ENCODE data around the gene TEPSIN.

The TEPSIN gene

DNA sequence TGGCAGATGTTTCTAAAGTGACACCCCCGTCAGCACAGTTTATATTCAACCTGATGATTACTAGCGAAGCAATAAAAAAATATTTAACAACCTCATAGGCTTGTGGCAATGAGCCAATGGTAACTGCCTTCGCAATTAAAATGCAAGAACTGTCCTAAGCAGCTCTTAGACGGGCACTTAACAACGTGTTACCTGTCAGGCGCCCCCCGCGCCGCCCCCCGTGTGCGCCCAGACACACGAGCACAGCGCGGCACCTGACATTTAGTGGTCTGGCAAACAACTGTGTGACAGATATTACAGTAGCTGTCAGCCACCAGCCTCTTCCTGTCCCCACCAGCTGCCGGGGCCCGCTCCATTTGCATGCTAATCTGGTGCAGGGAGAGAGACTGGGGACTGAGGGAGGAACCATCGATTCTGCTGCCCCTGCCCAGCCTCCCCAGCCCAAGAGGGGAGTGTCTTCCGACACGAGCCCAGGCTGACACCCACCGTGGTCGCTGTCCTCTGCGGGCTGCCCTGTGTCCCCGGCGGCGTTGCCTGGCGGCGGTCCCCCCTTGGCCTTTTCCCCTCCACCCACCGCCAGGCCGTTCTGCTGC is 12.9 kb upstream of the TEPSIN start:
- TF ChIP-seq, protein P1, sequence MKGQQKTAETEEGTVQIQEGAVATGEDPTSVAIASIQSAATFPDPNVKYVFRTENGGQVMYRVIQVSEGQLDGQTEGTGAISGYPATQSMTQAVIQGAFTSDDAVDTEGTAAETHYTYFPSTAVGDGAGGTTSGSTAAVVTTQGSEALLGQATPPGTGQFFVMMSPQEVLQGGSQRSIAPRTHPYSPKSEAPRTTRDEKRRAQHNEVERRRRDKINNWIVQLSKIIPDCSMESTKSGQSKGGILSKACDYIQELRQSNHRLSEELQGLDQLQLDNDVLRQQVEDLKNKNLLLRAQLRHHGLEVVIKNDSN (IDR thresholded peaks at IDR 0.05), result no peak
- TF ChIP-seq TEAD4 (IDR thresholded peaks at IDR 0.05) (no peak), TAF1 (IDR thresholded peaks at IDR 0.05; ENCODE audit: low read depth) (no peak), FOXM1 (IDR thresholded peaks at IDR 0.05; ENCODE audit: borderline replicate concordance, low read depth) (no peak), YY1 (IDR thresholded peaks at IDR 0.05; ENCODE audit: low read depth) (no peak), TCF12 (IDR thresholded peaks at IDR 0.05; ENCODE audit: low read depth) (no peak), RAD21 (IDR thresholded peaks at IDR 0.05; ENCODE audit: low read depth) (no peak), CEBPB (IDR thresholded peaks at IDR 0.05) (no peak), CREB1 (IDR thresholded peaks at IDR 0.05; ENCODE audit: low read depth) (no peak), EGR1 (IDR thresholded peaks at IDR 0.05) (no peak), ZBTB7A (IDR thresholded peaks at IDR 0.05; ENCODE audit: low read depth) (no peak), NFIC (IDR thresholded peaks at IDR 0.05) (no peak), EP300 (IDR thresholded peaks at IDR 0.05; ENCODE audit: borderline replicate concordance) (no peak)
- TF ChIP-seq, protein P2, sequence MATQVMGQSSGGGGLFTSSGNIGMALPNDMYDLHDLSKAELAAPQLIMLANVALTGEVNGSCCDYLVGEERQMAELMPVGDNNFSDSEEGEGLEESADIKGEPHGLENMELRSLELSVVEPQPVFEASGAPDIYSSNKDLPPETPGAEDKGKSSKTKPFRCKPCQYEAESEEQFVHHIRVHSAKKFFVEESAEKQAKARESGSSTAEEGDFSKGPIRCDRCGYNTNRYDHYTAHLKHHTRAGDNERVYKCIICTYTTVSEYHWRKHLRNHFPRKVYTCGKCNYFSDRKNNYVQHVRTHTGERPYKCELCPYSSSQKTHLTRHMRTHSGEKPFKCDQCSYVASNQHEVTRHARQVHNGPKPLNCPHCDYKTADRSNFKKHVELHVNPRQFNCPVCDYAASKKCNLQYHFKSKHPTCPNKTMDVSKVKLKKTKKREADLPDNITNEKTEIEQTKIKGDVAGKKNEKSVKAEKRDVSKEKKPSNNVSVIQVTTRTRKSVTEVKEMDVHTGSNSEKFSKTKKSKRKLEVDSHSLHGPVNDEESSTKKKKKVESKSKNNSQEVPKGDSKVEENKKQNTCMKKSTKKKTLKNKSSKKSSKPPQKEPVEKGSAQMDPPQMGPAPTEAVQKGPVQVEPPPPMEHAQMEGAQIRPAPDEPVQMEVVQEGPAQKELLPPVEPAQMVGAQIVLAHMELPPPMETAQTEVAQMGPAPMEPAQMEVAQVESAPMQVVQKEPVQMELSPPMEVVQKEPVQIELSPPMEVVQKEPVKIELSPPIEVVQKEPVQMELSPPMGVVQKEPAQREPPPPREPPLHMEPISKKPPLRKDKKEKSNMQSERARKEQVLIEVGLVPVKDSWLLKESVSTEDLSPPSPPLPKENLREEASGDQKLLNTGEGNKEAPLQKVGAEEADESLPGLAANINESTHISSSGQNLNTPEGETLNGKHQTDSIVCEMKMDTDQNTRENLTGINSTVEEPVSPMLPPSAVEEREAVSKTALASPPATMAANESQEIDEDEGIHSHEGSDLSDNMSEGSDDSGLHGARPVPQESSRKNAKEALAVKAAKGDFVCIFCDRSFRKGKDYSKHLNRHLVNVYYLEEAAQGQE (IDR thresholded peaks at IDR 0.05; ENCODE audit: low read depth), result no peak
- TF ChIP-seq, protein P3, sequence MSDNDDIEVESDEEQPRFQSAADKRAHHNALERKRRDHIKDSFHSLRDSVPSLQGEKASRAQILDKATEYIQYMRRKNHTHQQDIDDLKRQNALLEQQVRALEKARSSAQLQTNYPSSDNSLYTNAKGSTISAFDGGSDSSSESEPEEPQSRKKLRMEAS (IDR thresholded peaks at IDR 0.05), result no peak

DNA sequence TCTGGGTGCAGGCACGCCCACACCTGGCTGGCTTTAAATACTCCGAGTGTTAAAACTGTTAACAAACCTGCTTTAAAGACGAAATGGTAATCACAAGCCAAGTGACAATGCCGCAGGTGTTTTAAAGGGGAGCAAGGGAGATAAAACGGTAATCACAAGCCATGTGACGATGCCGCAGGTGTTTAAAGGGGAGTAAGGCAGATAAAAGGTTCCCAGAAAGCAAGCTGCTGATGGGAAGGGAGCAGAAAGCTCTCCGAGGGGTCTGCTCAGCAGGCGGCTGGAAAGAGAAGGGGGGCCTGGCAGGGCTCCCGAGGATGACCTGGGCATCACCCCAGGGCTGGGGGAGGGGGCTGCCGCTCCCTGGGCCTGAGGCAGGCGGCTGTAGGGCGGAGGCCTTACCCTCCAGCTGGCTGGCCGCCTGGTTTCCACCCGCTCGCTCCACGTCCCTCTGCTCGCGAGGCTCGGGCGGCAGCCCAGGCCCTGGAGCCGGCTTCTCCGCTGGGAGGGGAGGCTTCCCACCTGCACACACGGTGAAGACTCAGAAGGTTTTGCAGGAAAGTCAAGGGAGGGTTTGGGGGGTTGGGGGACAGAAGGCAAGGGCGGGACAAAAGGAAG is 12.3 kb upstream of the TEPSIN start:
- no peak for TF ChIP-seq FOXM1 (IDR thresholded peaks at IDR 0.05; ENCODE audit: borderline replicate concordance, low read depth)

DNA sequence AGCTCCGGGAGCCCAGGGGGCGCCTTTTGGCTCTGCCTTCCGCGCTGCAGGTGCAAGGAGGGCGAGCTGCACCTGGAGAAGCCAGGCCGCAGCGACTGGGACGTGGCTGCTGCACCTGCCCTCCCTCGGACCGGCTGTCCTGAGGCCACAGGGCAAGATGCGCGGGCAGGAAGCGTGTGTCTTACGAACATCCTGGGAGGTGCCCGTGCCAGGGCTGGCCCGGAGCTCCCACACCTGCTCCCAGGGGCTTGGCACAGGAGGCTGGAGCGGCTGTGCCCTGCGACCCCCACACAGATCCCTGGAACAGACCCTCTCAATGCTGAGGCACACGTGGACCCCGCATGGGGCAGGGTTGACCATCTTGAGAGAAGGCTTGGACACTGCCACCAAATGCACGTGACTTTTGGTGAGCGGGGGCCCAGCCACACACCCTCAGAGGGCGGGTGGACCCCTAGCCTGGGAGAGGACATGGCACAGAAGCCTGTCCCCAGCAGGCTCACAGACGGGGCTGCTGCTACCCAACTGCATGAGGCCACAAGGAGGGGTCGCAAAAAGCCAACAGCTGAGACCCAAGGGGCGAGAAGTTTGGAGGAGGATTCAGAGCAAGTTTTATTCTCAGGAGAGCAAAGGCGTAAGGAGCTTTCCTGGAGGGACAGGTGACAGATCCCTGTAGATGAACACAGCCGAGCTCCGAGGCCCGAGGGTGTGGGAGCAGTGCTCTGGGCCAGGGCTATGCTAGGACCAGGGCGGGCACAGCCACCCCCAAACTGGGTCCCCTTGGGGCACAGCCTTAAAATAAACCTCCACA is 11.6 kb upstream of the TEPSIN start:
- TF ChIP-seq TCF12 (IDR thresholded peaks at IDR 0.05; ENCODE audit: low read depth), result no peak
- TF ChIP-seq, protein P2 (IDR thresholded peaks at IDR 0.05; ENCODE audit: low read depth), result no peak
- no peak for TF ChIP-seq EP300 (IDR thresholded peaks at IDR 0.05; ENCODE audit: borderline replicate concordance)
- TF ChIP-seq, protein P3 (IDR thresholded peaks at IDR 0.05), result no peak
- TF ChIP-seq RAD21 (IDR thresholded peaks at IDR 0.05; ENCODE audit: low read depth), result no peak
- TF ChIP-seq CREB1 (IDR thresholded peaks at IDR 0.05; ENCODE audit: low read depth), result no peak
- TF ChIP-seq TAF1 (IDR thresholded peaks at IDR 0.05; ENCODE audit: low read depth), result no peak
- TF ChIP-seq, protein P1 (IDR thresholded peaks at IDR 0.05), result no peak
- no peak for TF ChIP-seq TEAD4 (IDR thresholded peaks at IDR 0.05)
- no peak for TF ChIP-seq YY1 (IDR thresholded peaks at IDR 0.05; ENCODE audit: low read depth)
- TF ChIP-seq NFIC (IDR thresholded peaks at IDR 0.05), result no peak
- TF ChIP-seq ZBTB7A (IDR thresholded peaks at IDR 0.05; ENCODE audit: low read depth), result no peak
- TF ChIP-seq CEBPB (IDR thresholded peaks at IDR 0.05), result no peak
- no peak for TF ChIP-seq FOXM1 (IDR thresholded peaks at IDR 0.05; ENCODE audit: borderline replicate concordance, low read depth)
- no peak for TF ChIP-seq EGR1 (IDR thresholded peaks at IDR 0.05)

DNA sequence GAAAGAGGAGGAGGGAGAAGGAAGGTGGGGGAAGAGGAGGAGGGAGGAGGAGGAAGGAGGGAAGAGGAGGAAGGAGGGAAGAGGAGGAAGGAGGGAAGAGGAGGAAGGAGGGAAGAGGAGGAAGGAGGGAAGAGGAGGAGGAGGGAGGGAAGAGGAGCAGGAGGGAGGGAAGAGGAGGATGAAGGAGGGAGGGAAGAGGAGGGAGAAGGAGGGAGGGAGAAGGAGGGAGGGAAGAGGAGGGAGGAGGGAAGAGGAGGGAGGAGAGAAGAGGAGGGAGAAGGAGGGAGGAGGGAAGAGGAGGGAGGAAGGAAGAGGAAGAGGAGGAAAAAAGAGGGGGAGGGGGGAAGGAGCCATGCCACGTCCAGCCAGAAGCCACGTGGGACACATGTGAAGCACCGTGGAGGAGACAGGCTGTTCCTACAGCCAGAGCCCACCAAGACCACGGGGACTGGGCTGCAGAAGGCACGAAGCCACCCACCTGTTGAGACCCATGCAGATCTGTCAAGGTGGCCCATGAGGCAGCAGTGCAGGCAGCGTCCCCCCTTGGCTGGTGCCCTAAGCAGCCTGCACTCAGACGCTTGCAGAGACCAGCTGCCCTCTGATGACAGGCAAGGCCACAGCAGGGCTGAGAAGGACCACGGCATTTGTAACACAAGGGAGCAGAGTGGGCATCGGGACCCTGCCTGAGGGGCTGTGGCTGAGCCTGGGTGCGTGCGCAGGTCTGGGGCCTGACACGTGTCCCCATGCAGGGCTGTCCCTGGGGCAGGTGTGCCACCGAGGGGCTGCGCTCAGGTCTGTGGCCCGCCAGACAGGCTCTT is 10.6 kb upstream of the TEPSIN start:
- TF ChIP-seq EGR1 (IDR thresholded peaks at IDR 0.05), result no peak
- TF ChIP-seq, protein P3 (IDR thresholded peaks at IDR 0.05), result no peak
- TF ChIP-seq RAD21 (IDR thresholded peaks at IDR 0.05; ENCODE audit: low read depth), result no peak
- TF ChIP-seq, protein P1 (IDR thresholded peaks at IDR 0.05), result no peak
- no peak for TF ChIP-seq CEBPB (IDR thresholded peaks at IDR 0.05)
- TF ChIP-seq CREB1 (IDR thresholded peaks at IDR 0.05; ENCODE audit: low read depth), result no peak
- TF ChIP-seq TEAD4 (IDR thresholded peaks at IDR 0.05), result no peak
- no peak for TF ChIP-seq FOXM1 (IDR thresholded peaks at IDR 0.05; ENCODE audit: borderline replicate concordance, low read depth)
- TF ChIP-seq TCF12 (IDR thresholded peaks at IDR 0.05; ENCODE audit: low read depth), result no peak
- TF ChIP-seq EP300 (IDR thresholded peaks at IDR 0.05; ENCODE audit: borderline replicate concordance), result no peak
- TF ChIP-seq YY1 (IDR thresholded peaks at IDR 0.05; ENCODE audit: low read depth), result no peak
- TF ChIP-seq, protein P2 (IDR thresholded peaks at IDR 0.05; ENCODE audit: low read depth), result no peak
- no peak for TF ChIP-seq NFIC (IDR thresholded peaks at IDR 0.05)

Data from Ishikawa (cell line).